ENCODE data around the gene TGFBR1. TPM values are rescaled to one million over a fixed set of nuclear protein-coding genes. Genes with fewer than 3 reads are reported as not detected.
"Not testable (repeated sequence)": the region's sequence is repeated elsewhere in the genome, so short reads cannot be mapped to it uniquely, and the experiment has no call there.

The TGFBR1 gene
- total RNA-seq, 1 donor from 2014 or later: 23.8 TPM

DNA sequence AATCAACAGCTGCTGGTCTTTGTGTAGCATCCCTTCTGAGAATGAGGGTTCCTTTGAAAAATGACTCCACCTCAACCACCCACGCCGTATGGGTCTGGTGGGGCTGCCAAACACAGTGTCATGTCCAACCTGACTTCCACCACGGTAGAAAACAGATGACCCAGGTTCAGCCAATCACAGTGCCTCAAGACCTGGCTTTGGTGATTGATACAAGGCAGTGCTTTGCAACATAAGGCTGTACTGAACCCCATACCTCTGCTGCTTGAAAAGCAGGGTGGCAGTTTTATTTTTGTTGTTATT, 11.5 kb upstream of the TGFBR1 start:
- H3K4me3 ChIP-seq: no peak overlapping the region
- H3K9me3 ChIP-seq: no peaks in the 10 kb centered on the region
- H3K27ac ChIP-seq: no peak overlapping the region
- no peaks in the 10 kb centered on the region for H3K27me3 ChIP-seq
- TF ChIP-seq CTCF (IDR thresholded peaks at IDR 0.05) (no peak), POLR2A (IDR thresholded peaks at IDR 0.05) (no peak), POLR2AphosphoS5 (IDR thresholded peaks at IDR 0.05; ENCODE audit: insufficient read depth in 1 of 2, low read depth in 1 of 2) (no peak)
- DNase-seq (ENCODE audit: extremely low spot score in 2 of 2): no peak
- no peaks in the 10 kb centered on the region for H3K4me1 ChIP-seq
- intact Hi-C loops (cut with DNase I): no loop called here
- H3K36me3 ChIP-seq: no peaks in the 10 kb centered on the region

GRCh38 chr9:99095565-99095964, 9.3 kb upstream of the TGFBR1 start:
- Histone ChIP-seq H3K4me3 (no peak overlapping the region), H3K27me3 (no peaks in the 10 kb centered on the region), H3K27ac (no peak overlapping the region), H3K4me1 (no peaks in the 10 kb centered on the region), H3K36me3 (no peaks in the 10 kb centered on the region), H3K9me3 (no peaks in the 10 kb centered on the region)
- intact Hi-C loops (cut with DNase I): no loop called here
- no peak for TF ChIP-seq CTCF (IDR thresholded peaks at IDR 0.05)
- DNase-seq (ENCODE audit: extremely low spot score in 2 of 2): no peak

DNA sequence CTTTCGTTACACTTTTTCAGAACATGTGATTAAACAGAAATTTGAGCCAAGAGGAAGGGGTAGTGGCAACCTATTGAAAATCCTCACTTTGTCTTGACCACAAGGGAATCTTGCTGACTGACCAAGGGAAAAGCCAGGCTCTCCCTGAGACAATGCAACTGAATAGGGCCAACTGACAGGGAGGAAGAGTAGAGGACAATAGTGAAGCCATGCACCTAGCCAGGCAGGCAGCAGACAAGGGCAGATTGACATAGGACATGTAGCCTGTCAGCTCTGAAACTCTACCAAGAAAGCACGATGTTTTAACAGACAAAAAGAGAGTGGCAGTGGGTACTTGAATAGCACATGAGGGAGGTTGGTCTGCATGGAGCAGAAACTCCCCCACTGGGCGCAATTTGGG, 8.5 kb upstream of the TGFBR1 start:
- H3K27me3 ChIP-seq: no peaks in the 10 kb centered on the region
- TF ChIP-seq POLR2A (IDR thresholded peaks at IDR 0.05) (no peak), CTCF (IDR thresholded peaks at IDR 0.05) (no peak), POLR2AphosphoS5 (IDR thresholded peaks at IDR 0.05; ENCODE audit: insufficient read depth in 1 of 2, low read depth in 1 of 2) (no peak)
- H3K36me3 ChIP-seq: no peaks in the 10 kb centered on the region
- H3K4me1 ChIP-seq: no peaks in the 10 kb centered on the region
- intact Hi-C loops (cut with DNase I): no loop called here
- H3K9me3 ChIP-seq: no peaks in the 10 kb centered on the region
- H3K27ac ChIP-seq: no peak overlapping the region
- H3K4me3 ChIP-seq: no peak overlapping the region
- DNase-seq (ENCODE audit: extremely low spot score in 2 of 2): no peak

DNA sequence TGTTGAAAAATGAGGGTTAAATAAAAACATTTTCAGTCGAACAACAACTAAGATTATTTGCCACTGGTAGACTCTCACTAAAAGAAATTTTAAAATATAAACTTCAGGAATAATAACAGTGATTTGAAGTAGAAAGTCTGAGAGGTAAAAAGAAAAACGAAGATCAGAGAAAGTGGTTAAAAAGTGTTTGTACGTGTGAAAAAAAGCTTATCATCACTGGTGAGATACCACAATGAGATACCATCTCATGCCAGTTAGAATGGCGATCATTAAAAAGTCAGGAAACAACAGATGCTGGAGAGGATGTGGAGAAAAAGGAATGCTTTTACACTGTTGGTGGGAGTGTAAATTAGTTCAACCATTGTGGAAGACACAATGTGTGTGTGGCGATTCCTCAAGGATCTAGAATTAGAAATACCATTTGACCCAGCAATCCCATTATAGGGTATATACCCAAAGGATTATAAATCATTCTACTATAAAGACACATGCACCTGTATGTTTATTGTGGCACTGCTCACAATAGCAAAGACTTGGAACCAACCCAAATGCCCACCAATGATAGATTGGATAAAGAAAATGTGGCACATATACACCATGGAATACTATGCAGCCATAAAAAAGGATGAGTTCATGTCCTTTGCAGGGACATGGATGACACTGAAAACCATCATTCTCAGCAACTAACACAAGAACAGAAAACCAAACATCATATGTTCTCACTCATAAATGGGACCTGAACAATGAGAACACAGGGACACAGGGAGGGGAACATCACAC, 4.9 kb upstream of the TGFBR1 start:
- H3K36me3 ChIP-seq; H3K9me3 ChIP-seq; H3K27ac ChIP-seq; H3K4me3 ChIP-seq; H3K27me3 ChIP-seq; intact Hi-C loops (cut with DNase I); DNase-seq (ENCODE audit: extremely low spot score in 2 of 2): not testable (repeated sequence)
- peaks cover 13% of the 10 kb centered on the region for H3K4me1 ChIP-seq

DNA sequence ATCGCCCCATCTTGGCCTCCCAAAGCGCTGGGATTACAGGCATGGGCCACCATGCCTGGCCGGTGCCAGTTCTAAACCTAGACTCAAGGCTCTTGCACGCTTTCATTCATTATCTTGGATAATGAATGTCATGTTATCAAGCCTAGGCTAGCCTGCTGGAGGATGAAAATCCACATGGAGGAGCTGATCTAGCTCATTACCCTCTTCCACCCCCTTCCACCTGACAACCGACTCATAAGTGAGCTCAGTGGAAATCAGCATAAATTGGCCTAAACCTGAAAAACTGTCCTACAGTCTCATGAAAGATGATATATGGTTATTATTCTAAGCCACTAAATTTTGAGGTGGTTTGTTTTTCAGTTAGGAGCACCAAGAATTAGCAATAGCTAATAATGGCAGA, 3.6 kb upstream of the TGFBR1 start:
- intact Hi-C loops (cut with DNase I): no loop called here
- Histone ChIP-seq H3K9me3 (no peaks in the 10 kb centered on the region), H3K36me3 (no peaks in the 10 kb centered on the region), H3K4me1 (peaks cover 20% of the 10 kb centered on the region), H3K4me3 (no peak overlapping the region), H3K27me3 (no peaks in the 10 kb centered on the region), H3K27ac (no peak overlapping the region)
- DNase-seq (ENCODE audit: extremely low spot score in 2 of 2): no peak
- TF ChIP-seq CTCF (IDR thresholded peaks at IDR 0.05): no peak
- TF ChIP-seq POLR2A (IDR thresholded peaks at IDR 0.05): no peak
- TF ChIP-seq POLR2AphosphoS5 (IDR thresholded peaks at IDR 0.05; ENCODE audit: insufficient read depth in 1 of 2, low read depth in 1 of 2): no peak

Measured in vagina (tissue), 2 donors.